Ramos (cell line): ENCODE measurements around the gene SELENOF.
"Not testable (repeated sequence)": the region's sequence is repeated elsewhere in the genome, so short reads cannot be mapped to it uniquely, and the experiment has no call there.

Experiments used
- in situ Hi-C: fragments of 300-500 bp; cut with MboI; formaldehyde crosslinking; loops from one replicate; pipeline ENCODE4 v1.14.3; 2022; ENCODE audit warnings: low sequenced_read_pairs; ENCODE audit not compliant: unreplicated experiment

SELENOF gene

DNA sequence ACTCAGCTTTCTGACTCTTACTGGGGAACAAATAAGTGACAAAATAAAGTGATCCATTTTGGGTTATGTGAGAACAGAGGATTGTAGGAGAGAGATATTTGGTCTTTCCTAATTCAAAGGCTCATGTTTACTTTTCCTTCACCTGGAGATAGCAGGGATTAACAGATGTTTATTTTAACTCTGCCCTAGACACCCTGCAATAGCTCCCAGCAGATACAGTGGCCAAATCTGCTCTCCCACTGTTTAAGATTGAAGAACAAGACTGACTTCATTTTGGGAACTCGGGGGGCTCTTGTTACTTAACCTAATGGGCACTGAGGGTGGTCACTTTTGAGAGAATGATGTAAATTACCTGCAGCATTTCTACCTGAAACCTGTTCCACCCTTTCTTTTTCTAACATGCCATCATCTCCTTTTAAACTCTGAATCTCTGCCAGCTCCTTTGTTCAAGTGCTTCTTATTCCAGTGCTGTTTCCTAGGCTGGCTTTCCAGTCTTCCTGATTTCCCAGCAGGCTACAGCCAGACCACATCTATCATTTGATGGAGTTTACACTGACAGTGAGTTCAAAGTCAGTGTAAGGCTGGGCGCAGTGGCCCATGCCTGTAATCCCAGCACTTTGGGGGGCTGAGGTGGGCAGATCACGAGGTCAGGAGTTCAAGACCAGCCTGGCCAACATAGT, 90.0 kb downstream of the SELENOF start:
- in situ Hi-C loops: no loop called here

DNA sequence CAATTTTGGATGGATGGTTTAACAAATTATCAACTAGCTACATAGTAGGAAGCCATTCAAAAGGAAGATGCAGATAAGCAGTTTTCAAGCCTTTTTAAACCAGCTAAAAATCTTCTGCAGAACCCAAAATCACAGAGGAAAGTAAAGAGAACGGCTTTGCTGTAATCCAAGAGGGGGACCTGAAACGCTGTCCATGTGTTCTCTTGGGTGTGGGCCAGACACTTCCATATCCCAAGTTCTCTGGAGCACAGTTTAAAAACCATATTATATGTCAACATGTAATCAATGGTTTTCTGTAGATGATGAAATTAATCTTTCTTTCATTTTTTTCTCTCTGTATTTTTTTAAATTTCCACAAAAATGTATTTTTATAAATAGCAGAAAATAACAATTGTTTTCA, 90.5 kb downstream of the SELENOF start:
- in situ Hi-C loops: no loop called here

DNA sequence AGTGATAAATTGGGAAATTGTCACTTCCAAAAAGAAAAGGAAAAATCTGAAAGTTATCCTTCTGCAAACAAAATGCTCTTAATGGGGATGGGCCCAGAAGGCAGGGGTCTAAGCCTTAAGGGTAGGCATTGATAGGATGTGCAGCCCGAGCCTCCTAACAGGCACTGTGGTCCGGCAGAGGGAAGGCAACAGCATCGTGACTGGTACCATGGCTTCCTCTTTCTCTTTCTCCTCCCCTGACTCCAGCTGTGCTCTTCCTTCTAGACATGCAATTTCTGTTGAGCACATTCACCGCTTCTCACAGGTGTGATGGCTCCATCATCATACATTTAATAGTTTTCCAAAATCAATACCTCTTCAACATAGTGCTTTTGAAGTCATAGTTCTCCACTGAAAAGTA, 91.5 kb downstream of the SELENOF start:
- in situ Hi-C loops: no loop called here

DNA sequence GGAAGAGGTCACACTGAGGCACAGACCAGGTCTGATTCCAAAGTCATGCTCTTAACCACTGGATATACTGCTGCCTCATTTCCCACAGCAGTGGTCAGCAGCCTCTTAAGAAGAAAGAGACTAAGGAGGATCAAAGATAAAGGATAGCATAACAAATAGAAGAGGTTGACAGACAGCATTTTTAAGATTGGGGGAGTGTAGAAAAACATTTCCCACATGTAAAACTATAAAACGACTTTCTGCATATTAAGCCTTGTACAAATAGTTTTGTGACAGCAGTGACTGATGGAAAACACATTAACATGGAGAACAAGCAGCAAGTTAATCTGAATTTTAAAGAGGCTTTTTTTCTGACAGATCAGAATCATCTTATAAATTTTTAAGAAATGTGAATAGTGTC, 92.0 kb downstream of the SELENOF start:
- in situ Hi-C loops: no loop called here

DNA sequence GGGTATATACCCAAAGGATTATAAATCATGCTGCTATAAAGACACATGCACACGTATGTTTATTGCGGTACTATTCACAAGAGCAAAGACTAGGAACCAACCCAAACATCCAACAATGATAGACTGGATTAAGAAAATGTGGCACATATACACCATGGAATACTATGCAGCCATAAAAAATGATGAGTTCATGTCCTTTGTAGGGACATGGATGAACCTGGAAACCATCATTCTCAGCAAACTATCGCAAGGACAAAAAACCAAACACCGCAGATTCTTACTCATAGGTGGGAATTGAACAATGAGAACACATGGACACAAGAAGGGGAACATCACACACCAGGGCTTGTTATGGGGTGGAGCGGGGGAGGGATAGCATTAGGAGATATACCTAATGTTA, 94.0 kb downstream of the SELENOF start:
- in situ Hi-C loops: not testable (repeated sequence)

DNA sequence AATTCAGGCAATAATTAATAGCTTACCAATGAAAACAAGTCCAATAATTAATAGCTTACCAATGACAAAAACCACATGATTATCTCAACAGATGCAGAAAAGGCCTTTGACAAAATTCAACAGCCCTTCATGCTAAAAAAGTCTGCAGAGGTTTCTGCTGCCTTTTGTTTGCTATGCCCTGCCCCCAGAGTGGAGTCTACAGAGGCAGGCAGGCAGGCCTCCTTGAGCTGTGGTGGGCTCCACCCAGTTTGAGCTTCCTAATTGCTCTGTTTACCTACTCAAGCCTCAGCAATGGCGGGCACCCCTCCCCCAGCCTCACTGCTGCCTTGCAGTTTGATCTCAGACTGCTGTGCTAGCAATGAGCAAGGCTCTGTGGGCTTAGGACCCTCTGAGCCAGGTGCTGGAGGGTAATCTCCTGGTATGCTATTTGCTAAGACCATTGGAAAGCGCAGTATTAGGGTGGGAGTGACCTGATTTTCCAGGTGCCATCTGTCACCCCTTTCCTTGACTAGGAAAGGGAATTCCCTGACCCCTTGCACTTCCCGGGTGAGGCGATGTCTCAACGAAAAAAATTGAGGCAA, 96.6 kb downstream of the SELENOF start:
- in situ Hi-C loops: not testable (repeated sequence)

DNA sequence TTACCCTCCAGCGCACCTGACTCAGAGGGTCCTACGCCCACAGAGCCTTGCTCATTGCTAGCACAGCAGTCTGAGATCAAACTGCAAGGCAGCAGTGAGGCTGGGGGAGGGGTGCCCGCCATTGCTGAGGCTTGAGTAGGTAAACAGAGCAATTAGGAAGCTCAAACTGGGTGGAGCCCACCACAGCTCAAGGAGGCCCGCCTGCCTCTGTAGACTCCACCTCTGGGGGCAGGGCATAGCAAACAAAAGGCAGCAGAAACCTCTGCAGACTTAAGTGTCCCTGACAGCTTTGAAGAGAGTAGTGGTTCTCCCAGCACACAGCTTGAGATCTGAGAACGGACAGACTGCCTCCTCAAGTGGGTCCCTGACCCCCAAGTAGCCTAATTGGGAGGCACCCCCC, 99.8 kb downstream of the SELENOF start:
- in situ Hi-C loops: not testable (repeated sequence)
